Adrenal gland (tissue), 12 donors: Measurements from ENCODE around the gene ECT2L. TPM values are rescaled to one million over a fixed set of nuclear protein-coding genes. Genes with fewer than 3 reads are reported as not detected.
A peak's percentile ranks its signal among the peaks of the same experiment; 100 is the strongest.

ENCODE experiments used
- DNase-seq, 7 donors: peaks; one replicate each; pipeline ENCODE4 v3.0.0-alpha.2; 2019 to 2020
- H3K27ac ChIP-seq, 5 donors: fragments of 200-600 bp; sonication (generic) in 4 of 5; 1 replicate in 3 of 5; 2 replicates in 2 of 5; pipeline versions ENCODE4 v1.5.1 to v1.8.0; 2016 to 2020; ENCODE audit warnings: mild to moderate bottlenecking in 1 of 5
- H3K27me3 ChIP-seq: fragments of 200-600 bp; 2 replicates; pipeline ENCODE4 v1.8.0; 2021
- H3K36me3 ChIP-seq, 2 donors: fragments of 200-600 bp; replicated peaks in 1 of 2; 1 replicate in 1 of 2; 2 replicates in 1 of 2; pipeline versions ENCODE4 v1.5.1 to v1.8.0; 2018 to 2022
- H3K4me1 ChIP-seq, 2 donors: fragments of 200-600 bp; replicated peaks in 1 of 2; 1 replicate in 1 of 2; 2 replicates in 1 of 2; pipeline versions ENCODE4 v1.5.1 to v1.8.0; 2018 to 2021
- H3K4me3 ChIP-seq, 4 donors: fragments of 200-600 bp; sonication (generic) in 3 of 4; one replicate each; pipeline ENCODE4 v1.5.1; 2016 to 2018
- H3K9me3 ChIP-seq, 3 donors: fragments of 200-600 bp; sonication (generic) in 1 of 3; replicated peaks in 1 of 3; 1 replicate in 2 of 3; 2 replicates in 1 of 3; pipeline versions ENCODE4 v1.5.1 to v1.8.0; 2016 to 2021
- CTCF ChIP-seq, 6 experiments: fragments of 450-650 bp in 4 of 6; fragments of 200-600 bp in 2 of 6; sonication (generic) in 1 of 6; IDR thresholded peaks; 1 replicate in 5 of 6; 2 replicates in 1 of 6; pipeline versions ENCODE4 v1.5.1 to v1.8.0; 2016 to 2021; ENCODE audit warnings: antibody characterized with exemption in 6 of 6, mild to moderate bottlenecking in 2 of 6, moderate library complexity in 1 of 6
- POLR2A ChIP-seq, 2 donors: fragments of 450-650 bp; IDR thresholded peaks; one replicate each; pipeline ENCODE4 v1.6.1; 2017; ENCODE audit warnings: antibody characterized with exemption in 2 of 2, mild to moderate bottlenecking in 2 of 2, moderate library complexity in 1 of 2
- WGBS, 4 donors: extraction: QIAGEN DNeasy Blood & Tissue Kit in 2 of 4; methylation state at CpG; one replicate each; pipeline versions ENCODE4 v1.1.5 to v1.1.7; 2013 to 2017; 5-methylcytosine and 5-hydroxymethylcytosine counted together
- intact Hi-C, 2 donors: fragments of 100-400 bp; cut with DNase I; formaldehyde crosslinking; loops; one replicate each; pipeline versions ENCODE4 v1.14.1 to v1.15.0; 2022 to 2023
- polyA plus RNA-seq, 3 donors: library from polyadenylated mRNA; stranded (reverse); fragments of 200-250 nt in 2 of 3; fragments of 350-450 nt in 1 of 3; fragmentation: Illumina TruSeq in 1 of 3; extraction: RNeasy Lipid Tissue Mini Kit (QIAGEN cat#74804) in 1 of 3; gene quantifications; one replicate each; pipeline ENCODE4 v1.2.3, GENCODE V29; 2013 to 2014
- total RNA-seq, 9 donors: library from RNA; depleted of rRNA in 4 of 9; stranded (reverse); fragments of >200 nt in 4 of 9; fragments of 120-200 nt in 1 of 9; fragmentation: NEBNext Ultra II Directional in 1 of 9; extraction: Animal tissue kit (Norgen Biotek cat#: 25700) in 1 of 9; gene quantifications; one replicate each; pipeline versions ENCODE4 v1.1.0 to v1.2.4, GENCODE V29; 2013 to 2023
- donor health status: healthy with polysubstance abuse.
- donor health status: Bipolar disorder and iron deficiency.
- donor health status: DM: yes; HTN: yes; CAD: no.
- donor health status: DM: no; HTN: no; CAD: no.
- donor health status: DM: no; HTN: no; CAD: no.
- donor health status: DM: yes; HTN: yes; CAD: no.

The ECT2L gene
- total and polyA plus RNA-seq, 12 donors: 0.06 to 1.3 (median 0.20) TPM; not detected in 4

- Histone ChIP-seq H3K27me3 (no peaks in the 10 kb centered on the region), H3K9me3 (no peaks in the 10 kb centered on the region), H3K4me3 (no peak overlapping the region), H3K36me3 (no peaks in the 10 kb centered on the region), H3K27ac (no peak overlapping the region), H3K4me1 (no peaks in the 10 kb centered on the region)
- TF ChIP-seq CTCF (IDR thresholded peaks at IDR 0.05) (no peak), POLR2A (IDR thresholded peaks at IDR 0.05) (no peak)
- no peak for DNase-seq
- 62 to 78% (median 67%) methylated on average over 7 of the region's 7 CpGs for WGBS, 4 donors
- intact Hi-C loops: no loop called here
These were observed 34.4 kb downstream of the ECT2L start for GRCh38 chr6:138830248-138830647.

- Histone ChIP-seq H3K4me1 (no peaks in the 10 kb centered on the region), H3K36me3 (no peaks in the 10 kb centered on the region), H3K27me3 (no peaks in the 10 kb centered on the region), H3K27ac (no peak overlapping the region), H3K9me3 (no peaks in the 10 kb centered on the region), H3K4me3 (no peak overlapping the region)
- intact Hi-C loops: no loop called here
- TF ChIP-seq POLR2A (IDR thresholded peaks at IDR 0.05) (no peak), CTCF (IDR thresholded peaks at IDR 0.05) (no peak)
- no peak for DNase-seq
- WGBS, 4 donors: 88 to 96% (median 93%) methylated on average over 2 of the region's 2 CpGs
These were observed 36.3 kb downstream of the ECT2L start for GRCh38 chr6:138832182-138832581.

GRCh38 chr6:138833816-138834539 is 38.1 kb downstream of the ECT2L start:
- DNase-seq: peak in 2 of 7 donors; percentile 21 to 79
- Histone ChIP-seq H3K27me3 (no peaks in the 10 kb centered on the region), H3K36me3 (no peaks in the 10 kb centered on the region), H3K4me1 (no peaks in the 10 kb centered on the region), H3K9me3 (no peaks in the 10 kb centered on the region), H3K4me3 (no peak overlapping the region), H3K27ac (no peak overlapping the region)
- TF ChIP-seq POLR2A (IDR thresholded peaks at IDR 0.05) (no peak), CTCF (IDR thresholded peaks at IDR 0.05) (no peak)
- 57 to 64% (median 62%) methylated on average over 4 of the region's 4 CpGs for WGBS, 4 donors
- intact Hi-C loops: no loop called here

- Histone ChIP-seq H3K9me3 (peaks cover 0 to 4% (median 0%) of the 10 kb centered on the region in 3 donors), H3K36me3 (no peaks in the 10 kb centered on the region), H3K4me3 (no peak overlapping the region), H3K27ac (no peak overlapping the region), H3K27me3 (no peaks in the 10 kb centered on the region), H3K4me1 (no peaks in the 10 kb centered on the region)
- DNase-seq: no peak
- intact Hi-C loops: no loop called here
- 78 to 90% (median 88%) methylated on average over 6 of the region's 6 CpGs for WGBS, 4 donors
- TF ChIP-seq POLR2A (IDR thresholded peaks at IDR 0.05) (no peak), CTCF (IDR thresholded peaks at IDR 0.05) (no peak)
These were observed 41.4 kb downstream of the ECT2L start for GRCh38 chr6:138837246-138837645.
